GM18511 (cell line): ENCODE results near the gene FHOD3.
"Not testable (repeated sequence)": the region's sequence is repeated elsewhere in the genome, so short reads cannot be mapped to it uniquely, and the experiment has no call there.

Experiments
- ATAC-seq: cut with Tn5 transposase; IDR thresholded peaks from one replicate; pipeline ENCODE4 v1.9.1; 2021; ENCODE audit warnings: mild to moderate bottlenecking, moderate library complexity; ENCODE audit not compliant: unreplicated experiment

Gene FHOD3

DNA sequence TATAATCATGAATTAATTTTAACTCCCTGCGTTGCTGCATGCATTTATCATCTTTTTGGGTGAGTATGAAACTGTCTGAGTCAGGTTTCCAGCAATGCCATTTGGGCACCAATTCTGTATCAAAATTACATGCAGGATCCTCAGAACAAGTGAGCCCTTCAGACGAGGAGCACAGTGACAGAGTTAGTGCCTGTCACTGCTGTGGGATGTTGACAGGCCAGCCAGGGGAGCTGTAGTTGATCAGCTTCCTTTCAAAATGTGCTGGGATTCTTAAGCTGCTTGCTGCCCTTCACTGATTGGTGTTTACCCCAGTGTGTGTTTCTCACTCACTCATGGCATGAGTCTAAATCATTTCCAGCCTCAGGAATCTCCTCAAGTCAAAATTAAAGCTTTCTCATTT lies 422.1 kb downstream of the FHOD3 start:
- no peak for ATAC-seq

DNA sequence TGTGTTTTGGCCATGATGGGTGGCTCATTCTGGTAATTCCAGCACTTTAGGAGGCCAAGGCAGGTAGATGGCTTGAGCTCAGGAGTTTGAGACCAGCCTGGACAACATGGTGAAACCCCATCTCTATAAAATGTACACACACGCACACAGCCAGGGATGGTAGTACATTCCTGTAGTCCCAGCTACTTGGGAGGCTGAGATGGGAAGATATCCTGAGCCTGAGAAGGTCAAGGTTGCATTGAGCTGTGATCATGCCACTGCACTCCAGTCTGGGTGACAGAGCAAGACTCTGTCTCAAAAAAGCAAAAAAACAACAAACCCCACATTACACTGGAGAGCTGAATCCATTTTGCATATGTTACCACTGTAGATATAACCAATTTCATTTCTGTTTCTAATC lies 423.8 kb downstream of the FHOD3 start:
- not testable (repeated sequence) for ATAC-seq

DNA sequence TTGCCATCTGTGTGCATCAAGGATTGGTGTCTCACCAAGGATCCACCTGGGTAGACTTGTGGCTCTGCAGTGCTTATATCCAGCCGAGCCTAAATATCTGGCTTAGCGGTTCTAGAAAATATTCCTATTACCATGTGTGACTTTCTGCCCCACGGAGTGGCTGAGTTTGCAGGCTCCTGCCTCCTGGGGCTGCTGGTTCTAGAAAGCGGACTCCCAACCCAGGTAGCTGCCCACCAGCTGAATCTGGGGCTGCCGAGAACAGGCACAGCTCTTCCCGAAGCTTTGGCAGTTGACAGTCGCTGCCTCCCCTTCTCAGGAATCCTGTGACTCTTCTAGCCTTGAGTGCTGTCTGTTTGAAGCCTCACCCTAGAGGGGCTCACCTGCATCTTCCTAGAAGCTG lies 426.7 kb downstream of the FHOD3 start:
- ATAC-seq: no peak

DNA sequence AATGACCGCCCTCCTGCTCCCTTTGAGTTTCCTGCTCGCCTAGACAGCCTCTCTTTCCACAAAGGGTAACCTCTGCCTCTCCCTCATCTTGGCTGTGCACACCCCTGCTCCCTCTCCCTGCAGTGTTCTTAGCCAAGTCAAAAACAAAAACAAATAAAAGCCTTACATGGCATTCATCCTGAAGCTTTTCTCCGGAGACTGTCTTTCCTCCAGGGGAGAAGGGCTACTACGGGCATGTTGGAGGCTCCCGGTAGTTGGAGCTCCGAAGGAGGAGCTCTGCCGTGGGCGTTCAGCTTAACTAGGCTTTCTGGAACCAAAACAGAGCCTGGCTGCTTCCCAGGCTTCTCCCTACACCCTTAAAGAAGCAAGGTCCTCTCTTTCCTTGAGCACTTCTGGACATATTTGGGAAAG lies 427.1 kb downstream of the FHOD3 start:
- ATAC-seq: no peak

DNA sequence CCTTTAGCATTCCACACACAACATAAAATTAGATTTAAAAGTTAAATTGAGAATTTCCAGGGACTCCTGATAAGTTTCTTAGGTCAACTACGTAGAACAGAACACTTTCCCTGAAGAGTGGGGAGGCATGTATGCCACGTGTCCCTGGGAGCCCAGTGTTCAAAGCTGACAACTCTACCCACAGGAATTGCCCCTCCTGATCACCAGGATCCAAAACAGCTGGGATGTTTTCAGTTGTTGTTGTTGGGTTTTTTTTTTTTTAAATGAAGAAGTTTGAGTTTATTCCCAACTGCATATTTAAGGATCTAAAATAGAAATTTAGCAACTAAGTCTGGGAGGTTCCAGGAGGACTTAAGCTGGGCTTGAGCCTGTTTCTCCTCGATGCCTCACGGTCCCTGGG lies 430.8 kb downstream of the FHOD3 start:
- ATAC-seq: no peak

DNA sequence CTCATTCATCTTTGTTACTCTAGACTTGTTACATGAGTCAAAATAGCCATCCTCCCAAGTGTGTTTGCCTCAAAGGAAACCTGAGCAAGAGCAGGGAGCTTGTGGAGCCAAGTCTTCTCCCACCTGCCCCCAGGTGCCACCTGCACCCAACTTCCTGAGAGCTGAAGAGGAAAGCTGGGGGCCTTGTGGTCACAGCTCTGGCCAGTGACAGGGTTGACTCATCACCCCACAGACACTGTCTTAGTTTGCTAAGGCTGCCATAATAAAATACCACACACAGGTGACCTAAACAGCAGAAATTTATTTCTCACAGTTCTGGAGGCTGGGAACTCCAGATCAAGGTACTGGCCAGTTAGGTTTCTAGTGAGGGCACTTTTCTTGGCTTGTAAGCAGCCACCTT lies 431.7 kb downstream of the FHOD3 start:
- ATAC-seq: no peak

DNA sequence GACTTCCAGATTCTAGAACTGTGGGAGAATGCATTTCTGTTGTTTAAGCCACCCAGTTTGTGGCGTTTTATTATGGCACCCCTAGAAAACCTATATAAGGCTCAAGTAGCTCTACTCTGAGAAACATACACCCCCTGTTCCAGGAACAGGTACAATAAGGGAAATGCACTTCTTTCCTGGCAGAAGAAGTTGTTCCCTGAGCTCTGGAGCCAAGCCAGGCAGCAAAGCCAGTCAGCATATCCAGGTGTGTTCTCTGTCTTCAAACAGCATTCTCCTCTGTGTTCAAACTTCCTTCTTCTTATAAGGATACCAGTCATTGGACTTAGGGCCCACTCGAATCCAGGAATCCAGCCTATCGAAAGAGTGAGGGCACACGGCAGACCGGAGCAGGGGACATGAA lies 434.8 kb downstream of the FHOD3 start:
- no peak for ATAC-seq

DNA sequence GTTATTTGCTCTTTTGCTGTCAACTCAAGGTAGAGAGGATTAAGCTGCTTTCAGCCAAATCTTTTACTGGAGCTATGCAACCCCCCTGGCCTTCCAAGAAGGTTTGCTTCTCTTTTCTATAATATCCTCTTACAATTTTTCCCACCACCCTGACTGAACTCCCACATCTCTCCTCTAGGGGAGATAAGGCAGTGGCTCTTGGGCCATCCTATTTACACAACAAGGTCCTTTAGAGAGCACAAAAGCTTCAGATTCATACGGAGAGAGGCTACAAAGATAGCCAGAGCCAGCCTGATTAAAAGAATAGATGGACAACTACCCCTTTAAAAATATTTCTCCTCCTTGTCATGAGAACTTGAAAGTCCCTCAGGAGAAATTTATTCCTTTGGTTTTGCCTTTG lies 435.6 kb downstream of the FHOD3 start:
- ATAC-seq: no peak

DNA sequence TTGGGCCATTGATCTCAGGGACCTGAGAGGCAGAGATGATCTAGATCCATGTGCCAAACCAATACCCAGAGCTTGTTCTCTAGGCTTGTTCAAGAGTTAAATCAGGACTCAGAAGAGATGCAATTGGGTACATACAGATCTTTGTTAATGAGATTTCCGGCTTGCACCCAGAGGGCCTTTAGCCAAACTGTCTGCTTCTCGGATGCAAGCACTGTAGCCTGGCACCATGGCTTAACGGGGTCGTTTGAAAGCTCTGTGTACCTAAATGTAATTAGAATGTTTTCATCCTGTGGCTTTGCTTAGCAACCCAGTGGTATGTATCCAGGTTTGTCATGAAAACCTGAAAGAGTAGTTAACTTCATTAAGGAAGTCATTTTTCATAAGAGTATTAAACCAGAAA lies 437.1 kb downstream of the FHOD3 start:
- ATAC-seq: no peak

DNA sequence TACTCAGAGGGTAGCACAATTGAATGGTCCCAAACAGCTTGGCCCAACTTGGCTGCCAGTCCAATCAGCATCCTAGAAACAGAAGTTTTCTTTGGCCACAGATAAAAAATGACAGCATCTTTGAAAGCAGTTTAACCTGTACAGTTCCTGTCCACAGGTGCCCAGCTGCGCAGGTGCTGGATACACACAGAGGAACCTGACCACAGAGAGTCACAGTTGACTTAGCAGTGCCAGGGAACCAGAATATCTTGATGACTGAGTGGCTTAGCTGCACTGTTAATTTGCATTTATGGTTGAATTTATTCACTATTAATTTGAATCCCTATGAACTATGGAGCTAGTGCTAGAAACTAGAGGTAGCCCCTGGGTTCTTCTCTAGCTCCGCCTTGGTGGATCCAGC lies 437.6 kb downstream of the FHOD3 start:
- peak; percentile 86 for ATAC-seq

DNA sequence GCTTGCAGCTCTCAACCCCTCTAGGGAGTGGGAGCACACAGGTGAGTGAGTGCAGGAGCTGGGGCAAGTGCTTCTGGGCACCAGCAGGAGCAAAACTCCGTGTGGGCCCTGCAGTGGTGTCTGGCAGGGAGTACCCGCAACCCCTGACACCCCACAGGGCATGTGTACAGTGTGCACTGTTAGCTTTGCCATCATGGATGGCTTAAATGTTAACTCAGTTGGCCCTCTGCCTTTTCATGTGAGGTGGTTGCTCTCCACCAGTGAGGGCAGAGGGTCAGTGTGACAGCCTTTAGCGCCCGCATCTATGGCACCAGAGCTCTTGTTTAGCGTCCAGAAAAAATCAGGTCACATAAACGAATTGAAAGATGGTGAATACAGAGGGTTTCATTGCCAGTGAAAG lies 438.6 kb downstream of the FHOD3 start:
- ATAC-seq: no peak

DNA sequence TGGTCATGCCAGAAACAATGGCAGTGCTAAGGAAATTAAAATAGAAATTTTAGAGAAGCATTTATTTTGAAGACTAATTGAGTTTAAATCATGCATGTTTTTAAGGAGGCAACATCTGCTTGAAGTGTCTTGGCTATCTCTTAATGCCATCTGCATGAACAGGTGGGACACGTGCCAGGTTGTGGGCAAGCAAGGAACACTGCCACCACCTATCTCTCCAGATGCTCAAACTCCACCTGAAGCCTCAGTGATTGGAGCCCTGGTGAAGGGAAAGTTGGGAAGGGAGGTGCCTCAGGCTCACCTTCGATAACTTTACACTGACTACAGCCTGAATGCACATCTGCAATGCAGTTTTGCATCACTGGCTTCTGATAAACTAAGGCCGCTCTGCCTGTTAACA lies 439.8 kb downstream of the FHOD3 start:
- no peak for ATAC-seq

DNA sequence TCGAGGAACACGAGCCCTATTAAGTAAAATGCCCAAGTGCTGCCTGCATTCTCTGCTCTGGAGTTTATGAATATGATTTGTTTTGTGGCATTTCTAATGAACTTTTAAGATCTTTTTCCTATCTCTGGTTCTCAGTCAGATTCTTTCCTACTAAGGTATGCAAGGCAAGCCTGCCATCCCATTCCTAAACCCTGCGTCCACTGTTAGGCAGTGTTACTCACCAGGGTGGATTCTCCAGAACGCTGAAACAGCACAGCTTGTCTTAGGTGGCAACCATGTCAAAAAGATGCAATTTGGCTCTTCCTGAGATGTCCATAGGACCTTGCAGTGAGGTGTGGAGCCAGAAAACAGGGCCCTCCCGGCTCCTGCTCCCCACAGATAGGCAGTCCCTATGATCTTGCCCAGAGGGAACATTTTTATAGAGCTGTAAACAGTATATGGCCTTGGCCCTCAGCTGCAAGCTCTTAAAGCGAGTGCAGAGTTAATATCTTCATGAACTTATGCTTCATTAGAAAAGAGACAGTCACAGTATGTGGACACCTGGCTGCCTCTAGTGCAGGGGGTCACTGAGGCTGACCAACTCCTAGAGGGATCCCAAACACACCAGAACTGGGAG lies 446.9 kb downstream of the FHOD3 start:
- ATAC-seq: no peak

DNA sequence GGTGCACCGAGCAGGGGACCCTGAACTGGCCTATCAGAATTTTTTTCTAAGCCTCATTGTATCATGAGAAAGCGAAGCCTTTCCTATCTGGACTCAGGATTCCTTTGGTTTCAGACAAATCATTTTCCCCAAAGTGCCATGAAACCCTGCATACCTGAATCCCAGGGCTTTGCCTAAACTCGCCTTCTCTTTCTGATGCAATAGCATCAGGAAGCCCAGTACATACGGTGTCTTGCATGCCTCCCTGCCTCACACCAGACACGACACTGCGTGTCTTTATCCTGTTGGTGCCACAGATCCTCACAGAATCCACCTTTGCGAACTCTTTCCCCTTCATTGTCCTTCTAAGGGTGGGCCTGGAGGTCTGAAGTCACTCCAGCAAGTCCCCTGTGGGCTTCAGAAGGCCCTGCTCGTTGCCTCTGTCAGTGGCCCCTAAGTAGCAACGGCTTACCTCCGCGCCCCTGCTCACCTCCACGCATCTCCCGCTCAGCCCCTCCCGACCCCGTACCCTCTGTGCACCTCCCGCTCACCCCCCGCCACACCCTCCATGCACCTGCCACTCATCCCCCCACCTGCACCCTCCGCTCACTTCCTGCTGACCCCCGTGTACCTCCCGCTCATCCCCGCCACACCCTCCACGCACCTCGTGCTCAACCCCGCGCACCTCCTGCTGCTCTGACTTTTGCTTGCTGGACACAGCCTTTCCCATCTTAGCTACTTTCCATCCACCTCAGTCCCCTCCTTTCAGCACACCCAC lies 447.9 kb downstream of the FHOD3 start:
- ATAC-seq: no peak

DNA sequence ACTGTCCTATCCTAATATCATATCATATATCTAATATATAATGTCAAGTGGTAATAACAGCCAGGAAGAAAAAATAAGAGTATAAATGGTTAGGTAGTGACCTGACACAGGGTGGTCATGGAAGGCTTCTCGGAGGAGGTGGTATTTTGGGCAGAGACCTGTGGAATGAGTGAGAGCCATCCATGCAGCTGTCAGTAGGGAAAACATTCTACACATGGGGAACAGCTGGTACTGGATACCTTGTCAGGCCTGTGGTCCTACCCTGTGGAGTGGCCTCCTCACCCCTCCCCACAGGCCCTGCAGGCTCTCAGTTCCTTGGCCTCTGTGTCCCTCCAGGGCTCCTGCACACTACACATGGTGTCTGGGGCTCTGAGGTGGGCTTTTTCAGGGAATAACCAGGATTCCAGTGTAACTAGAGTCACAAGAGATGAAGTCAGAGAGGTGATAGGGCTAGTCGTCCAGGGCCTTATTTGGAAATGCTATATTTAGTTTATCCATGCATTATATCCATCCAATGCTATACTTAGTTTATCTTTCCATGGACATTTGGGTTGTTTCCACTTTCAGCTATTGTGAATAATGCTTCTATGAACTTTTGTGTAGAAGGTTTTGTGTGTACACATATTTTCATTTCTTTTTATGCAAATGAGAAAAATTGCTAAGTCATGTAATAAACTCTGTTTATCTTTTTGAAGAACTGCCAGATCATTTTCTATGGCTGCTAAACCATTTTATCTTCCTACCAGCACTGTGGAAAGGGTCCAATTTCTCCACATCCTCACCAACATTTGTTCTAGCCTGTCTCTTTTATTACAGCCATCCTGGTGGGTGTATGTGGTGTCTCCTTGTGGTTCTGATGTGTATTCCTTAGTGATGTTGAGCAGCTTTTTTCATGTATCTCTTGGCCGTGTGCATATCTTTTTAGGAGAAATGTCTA lies 455.7 kb downstream of the FHOD3 start:
- ATAC-seq: no peak

DNA sequence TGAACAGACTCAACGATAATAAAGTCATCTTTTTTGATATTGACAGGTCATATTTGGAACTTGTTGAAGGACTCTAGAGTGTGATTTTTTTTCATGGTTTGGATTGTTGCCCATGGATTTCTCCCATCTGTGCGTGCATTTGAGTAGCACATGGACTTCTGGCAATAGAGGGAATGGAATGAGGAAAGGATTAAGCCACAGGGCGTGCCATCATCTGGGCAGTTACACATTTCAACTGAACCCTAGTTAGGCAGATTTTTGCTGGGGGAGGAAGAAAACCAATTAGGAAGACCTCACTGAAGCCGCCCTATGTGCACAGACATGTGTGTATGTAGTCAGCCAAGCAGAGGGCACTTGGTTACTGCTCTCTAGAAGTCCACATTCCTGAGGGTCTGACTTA lies 458.7 kb downstream of the FHOD3 start:
- ATAC-seq: no peak

DNA sequence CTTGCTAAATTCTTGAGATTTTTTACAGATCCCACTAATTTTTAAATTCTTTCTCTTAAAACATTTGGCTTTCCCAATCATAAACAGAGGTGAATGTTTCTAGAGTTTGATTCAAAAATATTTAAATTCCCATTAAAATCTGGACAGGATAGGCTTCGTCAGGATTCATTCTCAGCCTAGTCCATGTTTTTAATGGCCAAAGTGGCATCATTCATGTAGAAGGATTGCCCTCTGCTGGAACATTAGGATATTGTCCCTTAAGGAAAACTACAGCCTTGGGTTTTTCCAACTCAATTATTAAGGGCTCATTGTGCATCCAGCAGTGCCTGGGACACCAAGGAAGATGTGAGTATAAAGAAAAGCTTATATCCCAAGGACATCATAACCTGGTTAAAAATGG lies 459.6 kb downstream of the FHOD3 start:
- ATAC-seq: no peak

DNA sequence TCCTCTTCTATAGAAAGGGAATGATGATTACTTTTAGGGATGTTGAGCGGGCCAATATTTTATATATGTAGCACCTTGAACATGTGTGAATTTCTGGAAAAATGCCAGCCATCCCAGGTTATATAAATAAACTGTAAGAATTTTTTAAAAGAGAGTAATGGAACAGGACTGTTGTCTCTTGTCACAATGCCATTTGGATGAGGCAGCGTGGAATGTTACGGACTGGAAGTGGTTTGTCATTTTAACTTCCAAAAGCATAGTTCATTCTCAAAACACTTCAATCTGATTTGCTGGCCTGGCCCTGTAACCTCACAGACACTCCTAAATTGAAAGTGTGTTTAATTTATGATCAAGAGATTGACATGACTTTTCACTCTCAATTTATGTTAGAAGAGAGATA lies 460.5 kb downstream of the FHOD3 start:
- ATAC-seq: no peak

DNA sequence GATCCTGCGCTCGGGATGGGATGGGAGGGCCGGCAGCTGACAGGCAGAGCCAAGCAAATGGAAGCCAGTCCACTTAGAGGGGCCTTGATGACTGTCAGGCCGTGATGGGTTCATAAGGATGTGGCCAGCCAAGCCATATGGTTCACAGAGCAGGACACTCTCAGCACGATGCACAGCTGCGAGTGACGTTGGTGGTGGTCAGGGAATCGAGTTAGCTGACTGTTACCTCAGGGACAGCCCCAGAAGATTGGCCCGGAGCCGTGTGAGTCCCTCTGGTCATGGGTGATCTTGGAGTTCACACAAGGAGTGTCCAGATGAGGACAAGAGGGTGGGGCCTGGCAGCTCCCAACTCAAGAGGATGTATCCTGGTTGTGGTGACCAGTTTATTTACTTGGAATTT lies 461.1 kb downstream of the FHOD3 start:
- no peak for ATAC-seq

DNA sequence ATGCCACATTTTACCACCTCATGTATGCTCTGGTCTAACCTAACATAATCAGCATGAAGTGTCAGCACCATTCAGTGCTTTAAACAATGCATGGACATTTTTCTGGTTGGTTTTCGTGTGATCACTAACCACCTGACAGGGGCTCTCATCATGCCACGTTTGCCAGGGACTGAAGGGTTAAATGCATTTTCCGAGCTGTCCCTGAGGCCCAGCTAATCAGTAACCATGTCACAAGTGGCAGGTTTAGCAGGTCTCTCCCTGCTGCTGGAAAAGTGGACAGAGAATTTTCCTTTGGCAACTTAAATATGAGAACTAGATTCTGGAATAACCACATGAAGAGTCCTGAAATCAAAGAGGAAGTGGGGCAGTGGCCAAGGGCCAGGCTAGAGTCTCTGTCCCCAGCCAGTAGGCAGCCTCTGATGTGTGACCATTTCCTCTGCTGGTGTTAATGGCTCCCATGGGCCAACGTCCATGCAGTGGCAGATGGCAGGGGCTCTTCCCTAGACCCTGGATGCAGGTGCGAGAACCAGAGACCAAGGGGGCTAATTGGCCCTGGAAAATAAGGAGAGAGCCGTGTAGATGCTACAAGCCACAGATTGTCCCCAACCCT lies 461.8 kb downstream of the FHOD3 start:
- ATAC-seq: no peak

DNA sequence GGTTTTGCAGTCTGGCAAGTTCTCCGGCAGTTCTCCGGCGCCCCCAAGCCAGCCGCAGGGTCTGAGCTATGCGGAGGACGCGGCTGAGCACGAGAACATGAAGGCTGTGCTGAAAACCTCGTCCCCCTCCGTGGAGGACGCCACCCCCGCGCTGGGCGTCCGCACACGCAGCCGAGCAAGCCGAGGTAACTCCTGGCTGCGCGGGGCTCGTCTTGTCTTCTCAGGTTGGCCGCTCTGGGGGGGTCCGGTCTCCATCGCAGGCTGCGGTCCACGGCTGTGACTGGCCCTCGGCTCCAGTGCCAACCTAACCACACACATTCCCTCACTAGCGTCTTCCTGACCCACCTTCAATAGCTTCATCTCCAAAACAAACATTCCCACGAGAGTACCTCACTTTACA lies 463.1 kb downstream of the FHOD3 start:
- ATAC-seq: no peak
